WTC11 (cell line): ENCODE results near the gene ADAT1. TPM values are rescaled to one million over a fixed set of nuclear protein-coding genes. Genes with fewer than 3 reads are reported as not detected.
A peak's percentile ranks its signal among the peaks of the same experiment; 100 is the strongest.

Source experiments
- ATAC-seq: fragments of 200-7000 bp; cut with Tn5 transposase; 2 replicates; pipeline ENCODE4 v1.10.0; 2021; ENCODE audit warnings: mild to moderate bottlenecking, moderate library complexity
- CTCF ChIA-PET: fragments of 300-600 bp; sonication (Branson Sonifier 250); formaldehyde crosslinking; loops from one replicate; lab custom pipeline; 2021; ENCODE audit warnings: antibody characterized with exemption; lab: Charles Lee
- POLR2A ChIA-PET: fragments of 350-600 bp; sonication (Branson Sonifier 250); formaldehyde crosslinking; loops from one replicate; lab custom pipeline; 2021; ENCODE audit warnings: antibody characterized with exemption; lab: Charles Lee
- DNase-seq: peaks from one replicate; pipeline ENCODE4 v3.0.0; 2021; ENCODE audit warnings: low spot score
- H3K27ac Mint-ChIP-seq: 2 replicates; pipeline ENCODE4 v1.8.0; 2021; ENCODE audit warnings: mixed read lengths
- H3K27me3 Mint-ChIP-seq: 2 replicates; pipeline ENCODE4 v1.8.0; 2021; ENCODE audit warnings: low read depth, mild to moderate bottlenecking, moderate library complexity, mixed read lengths
- H3K36me3 Mint-ChIP-seq: 2 replicates; pipeline ENCODE4 v1.8.0; 2021; ENCODE audit warnings: mixed read lengths
- H3K4me1 Mint-ChIP-seq: 2 replicates; pipeline ENCODE4 v1.8.0; 2022; ENCODE audit warnings: mixed read lengths
- H3K4me3 Mint-ChIP-seq: 2 replicates; pipeline ENCODE4 v1.8.0; 2021; ENCODE audit warnings: mild to moderate bottlenecking, moderate library complexity, mixed read lengths
- H3K9me3 Mint-ChIP-seq: 2 replicates; pipeline ENCODE4 v1.8.0; 2021; ENCODE audit warnings: mixed read lengths
- ARID4B ChIP-seq: sonication (generic); formaldehyde crosslinking; IDR thresholded peaks from 2 replicates; pipeline ENCODE4 v1.8.0; 2023; ENCODE audit warnings: missing genetic modification reagents, mild to moderate bottlenecking, borderline replicate concordance
- ATF3 ChIP-seq: sonication (generic); formaldehyde crosslinking; conservative IDR thresholded peaks from 2 replicates; pipeline ENCODE4 v1.8.1; 2022; ENCODE audit warnings: mild to moderate bottlenecking, missing genetic modification reagents
- CBFB ChIP-seq: sonication (generic); formaldehyde crosslinking; IDR thresholded peaks from 2 replicates; pipeline ENCODE4 v1.8.1; 2022; ENCODE audit warnings: mild to moderate bottlenecking, low read depth, missing genetic modification reagents
- FOXK1 ChIP-seq: sonication (generic); formaldehyde crosslinking; IDR thresholded peaks from 2 replicates; pipeline ENCODE4 v1.8.0; 2022; ENCODE audit warnings: mild to moderate bottlenecking, moderate library complexity, missing genetic modification reagents
- FOXP1 ChIP-seq: sonication (generic); formaldehyde crosslinking; IDR thresholded peaks from 2 replicates; pipeline ENCODE4 v1.8.0; 2022; ENCODE audit warnings: missing genetic modification reagents, mild to moderate bottlenecking, moderate library complexity, borderline replicate concordance
- FOXP4 ChIP-seq: sonication (generic); formaldehyde crosslinking; IDR thresholded peaks from 2 replicates; pipeline ENCODE4 v1.8.0; 2022; ENCODE audit warnings: mild to moderate bottlenecking, missing genetic modification reagents
- HMGXB4 ChIP-seq: sonication (generic); formaldehyde crosslinking; IDR thresholded peaks from 2 replicates; pipeline ENCODE4 v1.8.1; 2023; ENCODE audit warnings: mild to moderate bottlenecking, moderate library complexity, missing genetic modification reagents
- IRF1 ChIP-seq: sonication (generic); formaldehyde crosslinking; IDR thresholded peaks from 2 replicates; pipeline ENCODE4 v1.8.0; 2023; ENCODE audit warnings: missing genetic modification reagents
- IRF2 ChIP-seq: sonication (generic); formaldehyde crosslinking; IDR thresholded peaks from 2 replicates; pipeline ENCODE4 v1.8.0; 2022; ENCODE audit warnings: low read depth, missing genetic modification reagents, borderline replicate concordance
- MAX ChIP-seq: sonication (generic); formaldehyde crosslinking; IDR thresholded peaks from 2 replicates; pipeline ENCODE4 v1.8.0; 2022; ENCODE audit warnings: mild to moderate bottlenecking, missing genetic modification reagents
- MLX ChIP-seq: sonication (generic); formaldehyde crosslinking; IDR thresholded peaks from 2 replicates; pipeline ENCODE4 v1.8.1; 2023; ENCODE audit warnings: mild to moderate bottlenecking, missing genetic modification reagents, moderate library complexity
- RELA ChIP-seq: sonication (generic); formaldehyde crosslinking; IDR thresholded peaks from 2 replicates; pipeline ENCODE4 v1.8.1; 2022; ENCODE audit warnings: missing genetic modification reagents, mild to moderate bottlenecking, borderline replicate concordance
- SOX15 ChIP-seq: fragments of 250-450 bp; sonication (Bioruptor Pico); IDR thresholded peaks from 2 replicates; pipeline ENCODE4 v1.9.0; 2021; ENCODE audit warnings: mild to moderate bottlenecking
- SP1 ChIP-seq: sonication (generic); formaldehyde crosslinking; conservative IDR thresholded peaks from 2 replicates; pipeline ENCODE4 v1.8.1; 2022; ENCODE audit warnings: missing genetic modification reagents
- STAT6 ChIP-seq: sonication (generic); formaldehyde crosslinking; conservative IDR thresholded peaks from 2 replicates; pipeline ENCODE4 v1.8.1; 2023; ENCODE audit warnings: mild to moderate bottlenecking, low read depth, missing genetic modification reagents, moderate library complexity
- USF1 ChIP-seq: sonication (generic); formaldehyde crosslinking; IDR thresholded peaks from 2 replicates; pipeline ENCODE4 v1.8.0; 2022; ENCODE audit warnings: mild to moderate bottlenecking, missing genetic modification reagents
- ZNF232 ChIP-seq: sonication (generic); formaldehyde crosslinking; IDR thresholded peaks from 2 replicates; pipeline ENCODE4 v1.8.0; 2022; ENCODE audit warnings: mild to moderate bottlenecking, missing genetic modification reagents
- ZNF317 ChIP-seq: sonication (generic); formaldehyde crosslinking; IDR thresholded peaks from 2 replicates; pipeline ENCODE4 v1.8.1; 2023; ENCODE audit warnings: low read depth, mild to moderate bottlenecking, moderate library complexity, missing genetic modification reagents, borderline replicate concordance
- ZSCAN18 ChIP-seq: fragments of 250-450 bp; sonication (Bioruptor Pico); IDR thresholded peaks from 2 replicates; pipeline ENCODE4 v2.1.2; 2022; ENCODE audit warnings: mild to moderate bottlenecking, moderate library complexity
- total RNA-seq: library from RNA; stranded (reverse); gene quantifications from 3 replicates; pipeline ENCODE4 v1.2.3, GENCODE V29; 2021

Gene ADAT1
- total RNA-seq, 1 experiment from 2014 or later: 46.0 TPM

- ChIA-PET CTCF (interaction anchor here (0.8 to 3.1 kb wide), 5 partner anchors 21 to 91 kb away, joined by 3 to 29 read pairs (median 4); partner anchors contain the start of gene ADAT1), POLR2A (interaction anchor here (0.8 to 1.7 kb wide), 4 partner anchors 20 to 122 kb away, joined by 3 to 7 read pairs (median 5); partner anchors contain the start of genes CFDP1, CHST5 and CHST6)
- H3K4me1 Mint-ChIP-seq: peaks cover 35% of the 10 kb centered on the region
- peak; percentile 98 for DNase-seq
- H3K9me3 Mint-ChIP-seq: peaks cover 3% of the 10 kb centered on the region; the same call in 1 of the 2 replicates
- H3K4me3 Mint-ChIP-seq: peak within 1 kb of the TSS; percentile 100
- peak within 1 kb of the TSS; percentile 99 for H3K27ac Mint-ChIP-seq
- peaks cover 3% of the 10 kb centered on the region; the same call in 1 of the 2 replicates for H3K27me3 Mint-ChIP-seq
- ATAC-seq: peak; percentile 86
- H3K36me3 Mint-ChIP-seq: no peaks in the 10 kb centered on the region
- TF ChIP-seq FOXP1 (CRISPR knock-in tag) (peak; percentile 67), ATF3 (no peak), RELA (0 out of 2 replicates have a peak, but pooled peaks have one; percentile 40), SOX15 (no peak), ZNF317 (CRISPR knock-in tag) (peak; percentile 89), IRF1 (0 out of 2 replicates have a peak, but pooled peaks have one; percentile 30), FOXK1 (CRISPR knock-in tag) (peak; percentile 63), MAX (CRISPR knock-in tag) (peak; percentile 84), HMGXB4 (CRISPR knock-in tag) (0 out of 2 replicates have a peak, but pooled peaks have one; percentile 32), USF1 (CRISPR knock-in tag) (peak; percentile 36; the same call in 1 of the 2 replicates), ZSCAN18 (CRISPR knock-in tag) (no peak), MLX (CRISPR knock-in tag) (0 out of 2 replicates have a peak, but pooled peaks have one; percentile 11), IRF2 (CRISPR knock-in tag) (no peak), FOXP4 (CRISPR knock-in tag) (peak; percentile 84), SP1 (peak; percentile 52; the same call in 1 of the 2 replicates), STAT6 (CRISPR knock-in tag) (no peak), ARID4B (CRISPR knock-in tag) (peak; percentile 93; the same call in 1 of the 2 replicates), ZNF232 (0 out of 2 replicates have a peak, but pooled peaks have one; percentile 32), CBFB (no peak)
Measured at GRCh38 chr16:75555707-75556430, 67.2 kb downstream of the ADAT1 start, which contains the start of gene TMEM231. Gene TMEM231, minus strand, starts transcription at chr16:75556252. Its CDS starts 43 bp downstream, at chr16:75556209.
